GM12892 (cell line): ENCODE measurements around the gene ULK1.

ENCODE experiments used
- POLR2A ChIP-seq: IDR thresholded peaks from 2 replicates; pipeline ENCODE4 v1.6.1; 2011; ENCODE audit warnings: low read depth, low read length, control low read depth
- POLR2AphosphoS5 ChIP-seq: IDR thresholded peaks from 2 replicates; pipeline ENCODE4 v1.6.1; 2011; ENCODE audit warnings: low read depth, low read length, control low read depth
- TAF1 ChIP-seq: IDR thresholded peaks from 2 replicates; pipeline ENCODE4 v1.6.1; 2011; ENCODE audit warnings: low read depth, mild to moderate bottlenecking, control low read depth, low read length, borderline replicate concordance

DNA sequence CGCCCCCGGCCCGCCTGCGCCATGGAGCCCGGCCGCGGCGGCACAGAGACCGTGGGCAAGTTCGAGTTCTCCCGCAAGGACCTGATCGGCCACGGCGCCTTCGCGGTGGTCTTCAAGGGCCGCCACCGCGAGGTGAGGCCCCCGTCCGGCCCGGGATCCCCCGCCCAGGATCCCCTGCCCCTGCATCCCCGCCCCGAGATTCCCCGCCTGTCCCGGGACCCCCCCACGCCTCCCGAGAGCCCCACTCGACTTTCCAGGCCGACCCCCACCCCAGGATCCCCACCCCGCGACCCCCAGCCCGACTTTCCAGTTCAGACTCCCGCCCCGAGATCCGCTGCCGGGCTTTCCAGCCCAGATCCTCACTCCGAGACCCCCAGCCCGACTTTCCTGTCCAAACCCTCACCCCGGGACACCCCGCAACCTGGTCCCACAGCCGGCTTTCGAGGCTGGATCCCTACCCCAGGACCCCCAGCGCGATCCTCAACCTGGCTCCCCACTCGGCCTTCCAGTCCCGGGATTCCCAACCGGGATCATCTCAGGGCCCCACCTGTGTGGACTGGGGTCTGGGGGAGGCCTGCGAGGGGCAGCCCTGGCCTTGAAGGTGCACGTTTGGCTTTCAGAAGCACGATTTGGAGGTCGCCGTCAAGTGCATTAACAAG lies 688 bp downstream of the ULK1 start:
- TF ChIP-seq POLR2A (no peak), POLR2AphosphoS5 (no peak), TAF1 (no peak)
